HepG2 (cell line): ENCODE data around the gene PLEKHA8. TPM values are rescaled to one million over a fixed set of nuclear protein-coding genes. Genes with fewer than 3 reads are reported as not detected.
A peak's percentile ranks its signal among the peaks of the same experiment; 100 is the strongest.

Source experiments
- BCLAF1 ChIP-seq: fragments of 450-650 bp; IDR thresholded peaks from 2 replicates; pipeline ENCODE4 v1.6.1; 2017; ENCODE audit warnings: mild to moderate bottlenecking
- BRF2 ChIP-seq: sonication (generic); formaldehyde crosslinking; IDR thresholded peaks from 2 replicates; pipeline ENCODE4 v1.8.1; 2022; ENCODE audit warnings: mild to moderate bottlenecking, missing genetic modification reagents
- GRHL1 ChIP-seq: sonication (generic); formaldehyde crosslinking; conservative IDR thresholded peaks from 2 replicates; pipeline ENCODE4 v1.8.0; 2022; ENCODE audit warnings: missing genetic modification reagents
- HDAC2 ChIP-seq: sonication (generic); formaldehyde crosslinking; IDR thresholded peaks from 2 replicates; pipeline ENCODE4 v1.4.0; 2020; ENCODE audit warnings: missing genetic modification reagents
- HNRNPL ChIP-seq: fragments of 200-400 bp; formaldehyde crosslinking; IDR thresholded peaks from 2 replicates; pipeline ENCODE4 v1.6.1; 2017; ENCODE audit warnings: mild to moderate bottlenecking, low read depth, low read length
- ISL2 ChIP-seq: sonication (generic); formaldehyde crosslinking; IDR thresholded peaks from 2 replicates; pipeline ENCODE4 v1.5.0; 2020; ENCODE audit warnings: missing genetic modification reagents
- JUND ChIP-seq: sonication (generic); formaldehyde crosslinking; IDR thresholded peaks from 2 replicates; pipeline ENCODE4 v1.8.0; 2022; ENCODE audit warnings: mild to moderate bottlenecking, missing genetic modification reagents
- MED1 ChIP-seq: sonication (generic); formaldehyde crosslinking; IDR thresholded peaks from 2 replicates; pipeline ENCODE4 v1.4.0; 2020; ENCODE audit warnings: missing genetic modification reagents
- MLXIP ChIP-seq: sonication (generic); formaldehyde crosslinking; IDR thresholded peaks from 2 replicates; pipeline ENCODE4 v1.9.0; 2021; ENCODE audit warnings: missing genetic modification reagents, borderline replicate concordance
- MTA1 ChIP-seq: sonication (generic); formaldehyde crosslinking; IDR thresholded peaks from 2 replicates; pipeline ENCODE4 v1.4.0; 2020; ENCODE audit warnings: missing genetic modification reagents, mild to moderate bottlenecking, borderline replicate concordance
- PATZ1 ChIP-seq: sonication (generic); formaldehyde crosslinking; IDR thresholded peaks from 2 replicates; pipeline ENCODE4 v1.4.0; 2020; ENCODE audit warnings: missing genetic modification reagents
- PRPF4 ChIP-seq: fragments of 200-400 bp; formaldehyde crosslinking; IDR thresholded peaks from 2 replicates; pipeline ENCODE4 v1.6.1; 2016; ENCODE audit warnings: low read length, low read depth; ENCODE audit not compliant: poor library complexity, severe bottlenecking
- SIX1 ChIP-seq: sonication (generic); formaldehyde crosslinking; IDR thresholded peaks from 2 replicates; pipeline ENCODE4 v1.4.0; 2020; ENCODE audit warnings: missing genetic modification reagents, borderline replicate concordance
- SMAD9 ChIP-seq: sonication (generic); formaldehyde crosslinking; IDR thresholded peaks from 2 replicates; pipeline ENCODE4 v1.5.1; 2020; ENCODE audit warnings: mild to moderate bottlenecking, missing genetic modification reagents
- ZNF24 ChIP-seq: fragments of 450-650 bp; IDR thresholded peaks from 2 replicates; pipeline ENCODE4 v1.6.1; 2017; ENCODE audit warnings: antibody characterized with exemption, mild to moderate bottlenecking
- ZNF768 ChIP-seq: sonication (generic); formaldehyde crosslinking; IDR thresholded peaks from 2 replicates; pipeline ENCODE4 v1.4.0; 2020; ENCODE audit warnings: missing genetic modification reagents
- polyA plus RNA-seq, 8 experiments: library from polyadenylated mRNA; depleted of rRNA in 3 of 8; stranded (reverse) in 7 of 8; unstranded in 1 of 8; fragments of >200 nt; fragmentation: Illumina TruSeq in 4 of 8; extraction: Trizol in 4 of 8; gene quantifications; 2 replicates each; pipeline versions ENCODE4 v1.2.1 to v1.2.3, GENCODE V29; 2011 to 2016; ENCODE audit warnings: low read depth in 4 of 8, missing spikeins in 1 of 8, mixed read lengths in 1 of 8; ENCODE audit not compliant: insufficient read depth in 1 of 8
- total RNA-seq, 5 experiments: library from RNA; depleted of rRNA; stranded (reverse); fragments of >200 nt; fragmentation: Illumina TruSeq; extraction: Trizol; gene quantifications; 2 replicates each; pipeline ENCODE4 v1.2.3, GENCODE V29; 2016; ENCODE audit warnings: low read depth in 1 of 5

PLEKHA8 gene
- total and polyA plus RNA-seq, 2 of the 13 experiments (the other 11 are each of a cell fraction or from before 2014, with no cell fraction given) = 12.5 to 26.4 TPM

GRCh38 chr7:30026229-30027064, 1.8 kb upstream of the PLEKHA8 start, which contains the start of gene FKBP14 (continued):
- TF ChIP-seq PATZ1 (CRISPR knock-in tag) (no peak), BCLAF1 (no peak), MTA1 (CRISPR knock-in tag) (no peak), MLXIP (CRISPR knock-in tag) (no peak), MED1 (no peak), ISL2 (CRISPR knock-in tag) (0 out of 2 replicates have a peak, but pooled peaks have one; percentile 17), ZNF24 (no peak), PRPF4 (no peak), GRHL1 (CRISPR knock-in tag) (no peak), BRF2 (CRISPR knock-in tag) (no peak), HNRNPL (no peak), SIX1 (CRISPR knock-in tag) (0 out of 2 replicates have a peak, but pooled peaks have one; percentile 15), ZNF768 (CRISPR knock-in tag) (no peak), HDAC2 (peak; percentile 50; the same call in 1 of the 2 replicates), SMAD9 (0 out of 2 replicates have a peak, but pooled peaks have one; percentile 39), JUND (no peak)
